WTC11 (cell line): ENCODE results near the gene CPNE7. TPM values are rescaled to one million over a fixed set of nuclear protein-coding genes. Genes with fewer than 3 reads are reported as not detected.

Source experiments
- ATAC-seq: fragments of 200-7000 bp; cut with Tn5 transposase; 2 replicates; pipeline ENCODE4 v1.10.0; 2021; ENCODE audit warnings: mild to moderate bottlenecking, moderate library complexity
- CTCF ChIA-PET: fragments of 300-600 bp; sonication (Branson Sonifier 250); formaldehyde crosslinking; loops from one replicate; lab custom pipeline; 2021; ENCODE audit warnings: antibody characterized with exemption; lab: Charles Lee
- POLR2A ChIA-PET: fragments of 350-600 bp; sonication (Branson Sonifier 250); formaldehyde crosslinking; loops from one replicate; lab custom pipeline; 2021; ENCODE audit warnings: antibody characterized with exemption; lab: Charles Lee
- DNase-seq: peaks from one replicate; pipeline ENCODE4 v3.0.0; 2021; ENCODE audit warnings: low spot score
- H3K27ac Mint-ChIP-seq: 2 replicates; pipeline ENCODE4 v1.8.0; 2021; ENCODE audit warnings: mixed read lengths
- H3K27me3 Mint-ChIP-seq: 2 replicates; pipeline ENCODE4 v1.8.0; 2021; ENCODE audit warnings: low read depth, mild to moderate bottlenecking, moderate library complexity, mixed read lengths
- H3K36me3 Mint-ChIP-seq: 2 replicates; pipeline ENCODE4 v1.8.0; 2021; ENCODE audit warnings: mixed read lengths
- H3K4me1 Mint-ChIP-seq: 2 replicates; pipeline ENCODE4 v1.8.0; 2022; ENCODE audit warnings: mixed read lengths
- H3K4me3 Mint-ChIP-seq: 2 replicates; pipeline ENCODE4 v1.8.0; 2021; ENCODE audit warnings: mild to moderate bottlenecking, moderate library complexity, mixed read lengths
- H3K9me3 Mint-ChIP-seq: 2 replicates; pipeline ENCODE4 v1.8.0; 2021; ENCODE audit warnings: mixed read lengths
- CBFB ChIP-seq: sonication (generic); formaldehyde crosslinking; IDR thresholded peaks from 2 replicates; pipeline ENCODE4 v1.8.1; 2022; ENCODE audit warnings: mild to moderate bottlenecking, low read depth, missing genetic modification reagents
- CDX4 ChIP-seq: fragments of 250-450 bp; sonication (Bioruptor Pico); IDR thresholded peaks from 2 replicates; pipeline ENCODE4 v1.9.0; 2021; ENCODE audit warnings: moderate library complexity, mild to moderate bottlenecking, inconsistent platforms, borderline replicate concordance
- CREM ChIP-seq: sonication (generic); formaldehyde crosslinking; IDR thresholded peaks from 2 replicates; pipeline ENCODE4 v1.8.1; 2022; ENCODE audit warnings: mild to moderate bottlenecking, missing genetic modification reagents, moderate library complexity
- CTCF ChIP-seq: fragments of 200-600 bp; IDR thresholded peaks from 2 replicates; pipeline ENCODE4 v1.8.0; 2022; ENCODE audit warnings: antibody characterized with exemption
- E2F1 ChIP-seq: sonication (generic); formaldehyde crosslinking; IDR thresholded peaks from 2 replicates; pipeline ENCODE4 v1.8.0; 2022; ENCODE audit warnings: mild to moderate bottlenecking, missing genetic modification reagents
- FOXP1 ChIP-seq: sonication (generic); formaldehyde crosslinking; IDR thresholded peaks from 2 replicates; pipeline ENCODE4 v1.8.0; 2022; ENCODE audit warnings: missing genetic modification reagents, mild to moderate bottlenecking, moderate library complexity, borderline replicate concordance
- GABPB1 ChIP-seq: sonication (generic); formaldehyde crosslinking; IDR thresholded peaks from 2 replicates; pipeline ENCODE4 v1.8.1; 2023; ENCODE audit warnings: mild to moderate bottlenecking, missing genetic modification reagents
- MXD4 ChIP-seq: fragments of 250-450 bp; sonication (Bioruptor Pico); IDR thresholded peaks from 2 replicates; pipeline ENCODE4 v1.8.0; 2021; ENCODE audit warnings: mild to moderate bottlenecking, moderate library complexity, borderline replicate concordance
- MYBL2 ChIP-seq: sonication (generic); formaldehyde crosslinking; IDR thresholded peaks from 2 replicates; pipeline ENCODE4 v1.8.1; 2023; ENCODE audit warnings: mild to moderate bottlenecking, moderate library complexity, missing genetic modification reagents
- NR3C1 ChIP-seq: sonication (generic); formaldehyde crosslinking; conservative IDR thresholded peaks from 2 replicates; pipeline ENCODE4 v1.8.1; 2023; ENCODE audit warnings: low read depth, mild to moderate bottlenecking, missing genetic modification reagents
- PRRX2 ChIP-seq: fragments of 250-450 bp; sonication (Bioruptor Pico); IDR thresholded peaks from 2 replicates; pipeline ENCODE4 v1.8.0; 2021; ENCODE audit warnings: mild to moderate bottlenecking
- TEAD1 ChIP-seq: sonication (generic); formaldehyde crosslinking; IDR thresholded peaks from 2 replicates; pipeline ENCODE4 v1.8.0; 2022; ENCODE audit warnings: mild to moderate bottlenecking, missing genetic modification reagents
- TEAD4 ChIP-seq: sonication (generic); formaldehyde crosslinking; IDR thresholded peaks from 2 replicates; pipeline ENCODE4 v1.8.0; 2022; ENCODE audit warnings: mild to moderate bottlenecking, missing genetic modification reagents
- ZBTB21 ChIP-seq: sonication (generic); formaldehyde crosslinking; IDR thresholded peaks from 2 replicates; pipeline ENCODE4 v1.8.1; 2023; ENCODE audit warnings: mild to moderate bottlenecking, missing genetic modification reagents, borderline replicate concordance
- ZNF121 ChIP-seq: sonication (generic); formaldehyde crosslinking; IDR thresholded peaks from 2 replicates; pipeline ENCODE4 v1.8.0; 2023; ENCODE audit warnings: missing genetic modification reagents
- ZNF138 ChIP-seq: sonication (generic); formaldehyde crosslinking; conservative IDR thresholded peaks from 2 replicates; pipeline ENCODE4 v1.8.1; 2022; ENCODE audit warnings: mild to moderate bottlenecking, moderate library complexity, missing genetic modification reagents
- ZNF219 ChIP-seq: sonication (generic); formaldehyde crosslinking; IDR thresholded peaks from 2 replicates; pipeline ENCODE4 v1.8.0; 2023; ENCODE audit warnings: missing genetic modification reagents, mild to moderate bottlenecking, borderline replicate concordance
- ZNF396 ChIP-seq: fragments of 250-450 bp; sonication (Bioruptor Pico); IDR thresholded peaks from 2 replicates; pipeline ENCODE4 v1.8.0; 2021; ENCODE audit warnings: mild to moderate bottlenecking, moderate library complexity, borderline replicate concordance
- ZNF416 ChIP-seq: fragments of 250-450 bp; sonication (Bioruptor Pico); IDR thresholded peaks from 2 replicates; pipeline ENCODE4 v1.9.0; 2021; ENCODE audit warnings: mild to moderate bottlenecking, inconsistent platforms
- total RNA-seq: library from RNA; stranded (reverse); gene quantifications from 3 replicates; pipeline ENCODE4 v1.2.3, GENCODE V29; 2021
- TF ChIP-seq, protein P1 (sequence below): sonication (generic); formaldehyde crosslinking; IDR thresholded peaks from 2 replicates; pipeline ENCODE4 v1.8.1; 2022; ENCODE audit warnings: low read depth, missing genetic modification reagents, borderline replicate concordance
- TF ChIP-seq, protein P2 (sequence below): sonication (generic); formaldehyde crosslinking; IDR thresholded peaks from 2 replicates; pipeline ENCODE4 v1.8.1; 2023; ENCODE audit warnings: mild to moderate bottlenecking, missing genetic modification reagents, borderline replicate concordance

Gene CPNE7
- total RNA-seq, 1 experiment from 2014 or later = 42.6 TPM

DNA sequence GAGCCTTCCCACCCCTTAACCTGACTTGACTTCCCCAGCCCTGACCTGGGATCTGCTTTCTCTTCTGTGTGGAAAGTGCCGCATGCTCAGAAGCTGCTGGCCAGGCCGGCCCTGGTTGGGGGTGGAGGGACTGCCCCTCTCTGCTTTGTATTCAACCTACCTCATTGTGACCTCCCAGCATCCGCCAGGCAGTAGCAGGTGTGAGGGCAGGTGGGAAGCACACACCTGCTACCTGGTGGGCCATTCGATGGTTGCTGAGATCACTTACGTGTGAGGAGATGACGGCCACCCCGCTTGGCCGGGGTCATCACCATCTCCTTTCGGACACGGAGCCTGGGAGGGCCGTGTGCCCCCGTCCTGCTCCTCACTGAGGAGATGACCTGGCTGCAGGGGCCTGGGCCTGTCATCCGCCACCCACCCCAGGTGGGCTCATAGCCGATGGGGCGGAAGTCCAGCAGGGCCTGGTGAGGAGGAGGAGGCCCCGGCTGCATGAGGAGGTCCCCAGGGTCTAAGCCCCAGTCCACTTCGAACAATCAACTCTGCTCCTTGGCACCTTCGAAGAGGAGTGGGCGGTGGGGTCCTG lies 7.1 kb downstream of the CPNE7 start (continued):
- no peak for TF ChIP-seq PRRX2 (CRISPR knock-in tag)
- no peak for TF ChIP-seq ZNF138 (CRISPR knock-in tag)
- no peak for TF ChIP-seq FOXP1 (CRISPR knock-in tag)
- TF ChIP-seq MXD4 = no peak
- TF ChIP-seq CREM (CRISPR knock-in tag) = no peak

- ATAC-seq (no peak), DNase-seq (no peak)
- Mint-ChIP-seq H3K4me1 (no peaks in the 10 kb centered on the region), H3K36me3 (peaks cover 8% of the 10 kb centered on the region), H3K9me3 (no peaks in the 10 kb centered on the region), H3K27me3 (peaks cover under 1% of the 10 kb centered on the region; the same call in 1 of the 2 replicates), H3K27ac (no peak overlapping the region), H3K4me3 (no peak overlapping the region)
- no peak for TF ChIP-seq MYBL2 (CRISPR knock-in tag)
- no peak for TF ChIP-seq TEAD1
- TF ChIP-seq GABPB1 (CRISPR knock-in tag) = no peak
- TF ChIP-seq E2F1 (CRISPR knock-in tag) = no peak
- no peak for TF ChIP-seq ZNF219 (CRISPR knock-in tag)
- CTCF ChIA-PET = no interaction called here
- POLR2A ChIA-PET = no interaction called here
Measured at GRCh38 chr16:89583197-89583894, 7.8 kb downstream of the CPNE7 start.

- ATAC-seq = no peak
- Mint-ChIP-seq H3K4me3 (no peak overlapping the region), H3K27me3 (no peaks in the 10 kb centered on the region), H3K4me1 (no peaks in the 10 kb centered on the region), H3K27ac (no peak overlapping the region), H3K36me3 (peaks cover 13% of the 10 kb centered on the region), H3K9me3 (no peaks in the 10 kb centered on the region)
- ChIA-PET POLR2A (no interaction called here), CTCF (interaction anchor here (0.9 kb wide), 1 partner anchor 18 kb away, joined by 5 read pairs; no protein-coding TSS in a partner anchor)
- no peak for DNase-seq
- no peak for TF ChIP-seq ZNF121 (CRISPR knock-in tag)
- no peak for TF ChIP-seq NR3C1
- TF ChIP-seq TEAD4 (CRISPR knock-in tag) = no peak
- no peak for TF ChIP-seq GABPB1 (CRISPR knock-in tag)
- no peak for TF ChIP-seq ZNF416 (CRISPR knock-in tag)
- no peak for TF ChIP-seq ZBTB21 (CRISPR knock-in tag)
- no peak for TF ChIP-seq CTCF
- TF ChIP-seq, protein P1, sequence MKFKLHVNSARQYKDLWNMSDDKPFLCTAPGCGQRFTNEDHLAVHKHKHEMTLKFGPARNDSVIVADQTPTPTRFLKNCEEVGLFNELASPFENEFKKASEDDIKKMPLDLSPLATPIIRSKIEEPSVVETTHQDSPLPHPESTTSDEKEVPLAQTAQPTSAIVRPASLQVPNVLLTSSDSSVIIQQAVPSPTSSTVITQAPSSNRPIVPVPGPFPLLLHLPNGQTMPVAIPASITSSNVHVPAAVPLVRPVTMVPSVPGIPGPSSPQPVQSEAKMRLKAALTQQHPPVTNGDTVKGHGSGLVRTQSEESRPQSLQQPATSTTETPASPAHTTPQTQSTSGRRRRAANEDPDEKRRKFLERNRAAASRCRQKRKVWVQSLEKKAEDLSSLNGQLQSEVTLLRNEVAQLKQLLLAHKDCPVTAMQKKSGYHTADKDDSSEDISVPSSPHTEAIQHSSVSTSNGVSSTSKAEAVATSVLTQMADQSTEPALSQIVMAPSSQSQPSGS (CRISPR knock-in tag) = no peak
- no peak for TF ChIP-seq CDX4 (CRISPR knock-in tag)
- no peak for TF ChIP-seq CBFB (CRISPR knock-in tag)
- TF ChIP-seq ZNF396 = no peak
- TF ChIP-seq, protein P2, sequence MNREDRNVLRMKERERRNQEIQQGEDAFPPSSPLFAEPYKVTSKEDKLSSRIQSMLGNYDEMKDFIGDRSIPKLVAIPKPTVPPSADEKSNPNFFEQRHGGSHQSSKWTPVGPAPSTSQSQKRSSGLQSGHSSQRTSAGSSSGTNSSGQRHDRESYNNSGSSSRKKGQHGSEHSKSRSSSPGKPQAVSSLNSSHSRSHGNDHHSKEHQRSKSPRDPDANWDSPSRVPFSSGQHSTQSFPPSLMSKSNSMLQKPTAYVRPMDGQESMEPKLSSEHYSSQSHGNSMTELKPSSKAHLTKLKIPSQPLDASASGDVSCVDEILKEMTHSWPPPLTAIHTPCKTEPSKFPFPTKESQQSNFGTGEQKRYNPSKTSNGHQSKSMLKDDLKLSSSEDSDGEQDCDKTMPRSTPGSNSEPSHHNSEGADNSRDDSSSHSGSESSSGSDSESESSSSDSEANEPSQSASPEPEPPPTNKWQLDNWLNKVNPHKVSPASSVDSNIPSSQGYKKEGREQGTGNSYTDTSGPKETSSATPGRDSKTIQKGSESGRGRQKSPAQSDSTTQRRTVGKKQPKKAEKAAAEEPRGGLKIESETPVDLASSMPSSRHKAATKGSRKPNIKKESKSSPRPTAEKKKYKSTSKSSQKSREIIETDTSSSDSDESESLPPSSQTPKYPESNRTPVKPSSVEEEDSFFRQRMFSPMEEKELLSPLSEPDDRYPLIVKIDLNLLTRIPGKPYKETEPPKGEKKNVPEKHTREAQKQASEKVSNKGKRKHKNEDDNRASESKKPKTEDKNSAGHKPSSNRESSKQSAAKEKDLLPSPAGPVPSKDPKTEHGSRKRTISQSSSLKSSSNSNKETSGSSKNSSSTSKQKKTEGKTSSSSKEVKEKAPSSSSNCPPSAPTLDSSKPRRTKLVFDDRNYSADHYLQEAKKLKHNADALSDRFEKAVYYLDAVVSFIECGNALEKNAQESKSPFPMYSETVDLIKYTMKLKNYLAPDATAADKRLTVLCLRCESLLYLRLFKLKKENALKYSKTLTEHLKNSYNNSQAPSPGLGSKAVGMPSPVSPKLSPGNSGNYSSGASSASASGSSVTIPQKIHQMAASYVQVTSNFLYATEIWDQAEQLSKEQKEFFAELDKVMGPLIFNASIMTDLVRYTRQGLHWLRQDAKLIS (CRISPR knock-in tag) = no peak
- no peak for TF ChIP-seq E2F1 (CRISPR knock-in tag)
Measured at GRCh38 chr16:89583895-89584644, 8.5 kb downstream of the CPNE7 start.
